GF-D8 (cell line): ENCODE data around the gene SLAMF9.
"Not testable (repeated sequence)": the region's sequence is repeated elsewhere in the genome, so short reads cannot be mapped to it uniquely, and the experiment has no call there.

ENCODE experiments used
- DNase-seq: peaks from one replicate; lab custom pipeline; 2025; lab: John Stamatoyannopoulos, UW

SLAMF9 gene

GRCh38 chr1:159920202-159920601, 33.8 kb downstream of the SLAMF9 start:
- DNase-seq: no peak

GRCh38 chr1:159919236-159919865, 34.7 kb downstream of the SLAMF9 start:
- DNase-seq: no peak

GRCh38 chr1:159918352-159919200, 35.5 kb downstream of the SLAMF9 start:
- DNase-seq: no peak

DNA sequence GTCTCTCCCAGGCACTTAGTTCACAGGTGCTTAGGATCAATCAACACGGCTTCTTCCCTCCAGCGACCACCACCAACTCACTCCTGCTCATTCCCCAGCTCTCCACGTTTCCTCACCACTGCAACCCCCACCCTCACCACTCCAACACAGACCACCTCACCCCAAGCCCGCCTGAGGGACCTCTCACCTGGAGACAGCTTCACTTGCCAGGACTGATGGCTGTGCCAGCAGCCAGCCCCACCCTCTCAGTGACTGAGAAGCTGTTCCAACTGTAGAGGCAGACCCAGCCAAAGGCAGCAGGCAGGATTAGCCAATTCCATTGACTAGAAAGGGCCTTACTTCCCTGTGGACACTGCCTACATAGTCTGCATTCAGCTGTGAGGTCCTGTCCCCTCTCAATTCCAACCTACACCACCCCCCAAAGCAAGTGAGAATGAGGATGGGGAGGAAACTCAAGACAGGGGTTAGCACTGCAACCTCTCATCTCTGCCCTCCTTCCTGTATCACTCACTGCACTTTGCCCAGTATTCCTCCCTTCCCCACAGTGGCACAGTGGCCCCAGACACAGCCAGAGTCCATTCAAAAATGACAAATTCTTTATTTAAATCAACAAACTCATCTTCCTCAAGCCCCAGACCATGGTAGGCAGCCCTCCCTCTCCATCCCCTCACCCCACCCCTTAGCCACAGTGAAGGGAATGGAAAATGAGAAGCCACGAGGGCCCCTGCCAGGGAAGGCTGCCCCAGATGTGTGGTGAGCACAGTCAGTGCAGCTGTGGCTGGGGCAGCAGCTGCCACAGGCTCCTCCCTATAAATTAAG, 36.3 kb downstream of the SLAMF9 start:
- peak; percentile 34 for DNase-seq

GRCh38 chr1:159916242-159917051, 37.6 kb downstream of the SLAMF9 start:
- no peak for DNase-seq

DNA sequence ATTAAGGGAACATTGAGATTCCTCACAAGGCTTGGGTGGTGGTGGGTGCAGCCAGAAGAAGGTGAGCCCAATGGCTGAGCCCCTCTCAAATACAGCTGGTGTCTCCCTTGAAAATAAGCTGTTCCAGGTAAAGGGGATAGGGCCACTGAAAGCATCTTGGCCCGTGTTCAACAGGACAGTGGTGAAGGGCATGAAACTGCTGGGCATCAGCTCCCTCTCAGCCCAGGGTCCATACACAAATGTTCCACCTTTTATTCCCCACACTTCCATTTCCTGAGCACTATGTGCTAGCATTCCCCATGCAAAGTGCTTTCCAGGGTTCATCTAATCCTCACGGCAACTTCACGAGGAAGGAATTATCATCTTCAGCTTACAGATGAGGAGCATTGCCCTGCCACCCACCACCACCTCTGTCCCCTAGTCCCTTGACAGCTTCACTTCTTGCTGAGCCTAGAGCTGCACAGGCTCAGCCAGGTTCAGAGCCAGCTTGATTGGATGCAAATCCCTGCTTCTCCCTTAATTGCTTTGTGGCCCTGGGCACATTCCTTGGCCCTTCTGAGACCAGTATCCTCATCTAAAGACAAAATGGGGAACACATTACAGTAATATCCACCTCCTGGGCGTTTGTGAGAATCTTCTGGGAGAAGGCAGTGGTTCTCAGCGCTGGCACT, 38.3 kb downstream of the SLAMF9 start:
- no peak for DNase-seq

- DNase-seq: no peak
Measured at GRCh38 chr1:159914252-159915018, 39.6 kb downstream of the SLAMF9 start.

GRCh38 chr1:159913451-159914192, 40.4 kb downstream of the SLAMF9 start:
- no peak for DNase-seq

DNA sequence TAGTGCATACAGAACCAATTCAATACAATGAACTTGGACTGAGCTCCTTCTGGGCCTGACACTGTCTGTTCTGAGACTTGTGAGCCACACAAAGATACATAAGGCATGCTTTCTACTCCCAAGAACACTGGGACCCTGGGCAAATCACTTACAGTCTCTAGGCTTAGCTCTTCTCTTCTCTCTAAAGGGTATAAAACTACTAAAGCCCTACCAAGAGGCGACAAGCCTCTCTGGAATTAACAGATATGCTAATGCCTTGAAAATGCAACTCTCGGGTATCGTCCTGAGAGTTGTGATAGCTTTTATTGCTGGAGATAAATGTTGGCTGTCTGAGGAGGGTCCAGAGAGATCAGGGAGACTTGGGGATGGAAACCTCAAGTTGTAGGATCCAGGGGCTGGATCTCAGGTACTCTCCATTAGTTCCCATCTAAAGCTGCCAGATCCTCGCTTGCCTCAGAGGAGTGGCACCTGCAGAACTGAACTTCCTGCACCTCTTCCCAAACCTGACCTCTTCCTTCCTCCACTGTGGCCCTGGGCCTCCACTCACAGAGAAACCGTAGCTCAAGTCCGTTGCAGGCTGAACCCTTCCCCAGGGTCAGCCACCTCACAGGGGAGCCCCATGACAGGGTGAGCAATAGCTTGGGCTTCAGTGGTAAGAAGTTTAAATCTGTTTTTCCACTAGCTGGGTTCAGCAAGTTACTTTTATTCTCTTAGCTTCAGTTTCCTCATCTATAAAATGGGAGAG, 42.5 kb downstream of the SLAMF9 start:
- peak; percentile 68 for DNase-seq

- DNase-seq: no peak
Measured at GRCh38 chr1:159908031-159908940, 45.8 kb downstream of the SLAMF9 start.

- DNase-seq: no peak
Measured at GRCh38 chr1:159906960-159907359, 47.1 kb downstream of the SLAMF9 start.

- DNase-seq: not testable (repeated sequence)
Measured at GRCh38 chr1:159904036-159904435, 50.0 kb downstream of the SLAMF9 start.

GRCh38 chr1:159902541-159902940, 51.5 kb downstream of the SLAMF9 start:
- DNase-seq: no peak
